Tibial artery (tissue), 4 donors: ENCODE measurements around the gene MPHOSPH6.

ENCODE experiments used
- DNase-seq, 2 donors: peaks; one replicate each; pipeline ENCODE4 v3.0.0-alpha.2; 2019
- H3K27ac ChIP-seq, 2 donors: fragments of 200-600 bp; sonication (generic) in 1 of 2; 1 replicate in 1 of 2; 2 replicates in 1 of 2; pipeline ENCODE4 v1.5.1; 2018 to 2019; ENCODE audit warnings: mild to moderate bottlenecking in 1 of 2
- H3K27me3 ChIP-seq, 2 donors: fragments of 200-600 bp; sonication (generic) in 1 of 2; one replicate each; pipeline versions ENCODE4 v1.5.1 to v1.6.0; 2016 to 2019
- H3K36me3 ChIP-seq, 3 donors: fragments of 200-600 bp; sonication (generic) in 2 of 3; one replicate each; pipeline ENCODE4 v1.5.1; 2016 to 2019; ENCODE audit warnings: mild to moderate bottlenecking in 2 of 3
- H3K4me1 ChIP-seq, 4 donors: fragments of 200-600 bp; sonication (generic) in 2 of 4; 1 replicate in 3 of 4; 2 replicates in 1 of 4; pipeline ENCODE4 v1.5.1; 2016 to 2019
- H3K4me3 ChIP-seq, 2 donors: fragments of 200-600 bp; sonication (generic) in 1 of 2; 1 replicate in 1 of 2; 2 replicates in 1 of 2; pipeline ENCODE4 v1.5.1; 2018 to 2019; ENCODE audit warnings: mild to moderate bottlenecking in 2 of 2
- H3K9me3 ChIP-seq, 3 donors: fragments of 200-600 bp; sonication (generic) in 1 of 3; one replicate each; pipeline ENCODE4 v1.5.1; 2016 to 2019
- intact Hi-C: fragments of 100-400 bp; cut with DNase I; formaldehyde crosslinking; loops from one replicate; pipeline ENCODE4 v1.15.0; 2023; ENCODE audit warnings: low total_unique reads
- TF ChIP-seq, protein P1 (sequence below), 2 experiments: fragments of 200-600 bp in 1 of 2; fragments of 450-650 bp in 1 of 2; IDR thresholded peaks; one replicate each; pipeline ENCODE4 v1.5.1; 2017 to 2019; ENCODE audit warnings: antibody characterized with exemption in 2 of 2, mild to moderate bottlenecking in 1 of 2, moderate library complexity in 1 of 2

MPHOSPH6 gene

DNA sequence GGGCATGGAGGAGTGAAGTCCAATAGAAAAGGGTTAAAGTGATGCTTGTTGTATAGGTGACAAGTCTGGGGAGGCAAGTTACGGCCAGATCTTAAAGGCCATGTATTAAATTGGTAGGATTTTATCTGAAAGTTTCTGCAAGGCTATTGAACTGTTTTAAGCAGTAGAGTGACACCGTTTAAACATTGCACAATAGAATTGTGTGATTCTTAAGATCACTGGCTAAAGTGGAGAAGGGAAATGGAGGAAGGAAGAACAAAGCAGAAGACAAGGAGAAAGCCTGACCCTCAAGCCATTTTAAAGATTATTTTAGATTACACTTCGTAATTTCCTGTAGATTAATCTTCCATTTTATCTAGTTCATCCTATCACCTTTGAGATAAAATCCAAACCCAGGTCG, 5.6 kb upstream of the MPHOSPH6 start:
- Histone ChIP-seq H3K27me3 (peaks cover 0 to 18% of the 10 kb centered on the region in 2 donors), H3K36me3 (no peaks in the 10 kb centered on the region), H3K4me3 (no peak overlapping the region), H3K27ac (no peak overlapping the region), H3K9me3 (no peaks in the 10 kb centered on the region), H3K4me1 (peaks cover 0 to under 1% (median 0%) of the 10 kb centered on the region in 4 donors)
- intact Hi-C loops = no loop called here
- DNase-seq = no peak
- TF ChIP-seq, protein P1, sequence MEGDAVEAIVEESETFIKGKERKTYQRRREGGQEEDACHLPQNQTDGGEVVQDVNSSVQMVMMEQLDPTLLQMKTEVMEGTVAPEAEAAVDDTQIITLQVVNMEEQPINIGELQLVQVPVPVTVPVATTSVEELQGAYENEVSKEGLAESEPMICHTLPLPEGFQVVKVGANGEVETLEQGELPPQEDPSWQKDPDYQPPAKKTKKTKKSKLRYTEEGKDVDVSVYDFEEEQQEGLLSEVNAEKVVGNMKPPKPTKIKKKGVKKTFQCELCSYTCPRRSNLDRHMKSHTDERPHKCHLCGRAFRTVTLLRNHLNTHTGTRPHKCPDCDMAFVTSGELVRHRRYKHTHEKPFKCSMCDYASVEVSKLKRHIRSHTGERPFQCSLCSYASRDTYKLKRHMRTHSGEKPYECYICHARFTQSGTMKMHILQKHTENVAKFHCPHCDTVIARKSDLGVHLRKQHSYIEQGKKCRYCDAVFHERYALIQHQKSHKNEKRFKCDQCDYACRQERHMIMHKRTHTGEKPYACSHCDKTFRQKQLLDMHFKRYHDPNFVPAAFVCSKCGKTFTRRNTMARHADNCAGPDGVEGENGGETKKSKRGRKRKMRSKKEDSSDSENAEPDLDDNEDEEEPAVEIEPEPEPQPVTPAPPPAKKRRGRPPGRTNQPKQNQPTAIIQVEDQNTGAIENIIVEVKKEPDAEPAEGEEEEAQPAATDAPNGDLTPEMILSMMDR (IDR thresholded peaks at IDR 0.05) = no peak

DNA sequence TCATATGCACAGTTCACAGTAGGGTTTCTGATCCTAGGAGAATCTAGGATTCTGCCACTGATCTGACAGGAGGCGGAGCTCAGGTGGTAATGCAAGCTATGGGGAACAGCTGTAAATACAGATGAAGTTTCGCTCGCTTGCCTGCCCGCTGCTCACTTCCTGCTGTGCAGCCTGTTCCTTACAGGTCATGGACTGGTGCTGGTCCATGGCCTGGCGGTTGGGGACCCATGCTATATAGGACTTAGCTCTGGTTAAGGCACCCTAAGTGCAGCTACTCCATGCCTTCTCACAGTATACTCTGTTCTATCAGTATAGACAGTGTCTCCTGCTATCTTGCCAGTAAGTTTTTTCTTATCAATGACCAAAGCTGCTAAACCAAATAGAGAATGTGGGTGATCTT, 2.4 kb downstream of the MPHOSPH6 start:
- Histone ChIP-seq H3K36me3 (peaks cover 0 to 12% (median 8%) of the 10 kb centered on the region in 3 donors), H3K27ac (no peak overlapping the region), H3K4me1 (peaks cover 0 to 15% (median 10%) of the 10 kb centered on the region in 4 donors), H3K4me3 (no peak overlapping the region), H3K9me3 (no peaks in the 10 kb centered on the region), H3K27me3 (peaks cover 0 to 12% of the 10 kb centered on the region in 2 donors)
- intact Hi-C loops = no loop called here
- DNase-seq = no peak
- TF ChIP-seq, protein P1 (IDR thresholded peaks at IDR 0.05) = no peak

DNA sequence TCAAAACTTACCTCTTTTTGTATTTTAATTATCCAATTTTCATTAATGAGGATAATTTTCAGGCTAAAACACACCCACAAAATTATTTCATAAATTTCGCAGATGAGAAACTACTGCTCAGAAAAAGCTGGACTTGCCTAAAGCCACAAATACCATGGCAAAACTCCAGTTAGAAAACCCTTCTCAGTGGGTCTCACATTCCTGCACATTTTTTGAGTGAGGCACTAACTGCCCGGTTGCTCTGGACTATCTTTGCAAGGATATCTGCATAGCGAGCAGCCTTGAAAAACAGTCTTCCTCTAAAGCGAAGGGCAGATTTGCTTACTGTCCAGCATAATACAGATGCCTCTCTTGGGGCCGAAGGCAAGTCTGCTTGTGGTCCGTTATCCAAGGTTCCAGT, 9.8 kb downstream of the MPHOSPH6 start:
- peaks cover 0 to 4% (median 0%) of the 10 kb centered on the region in 4 donors for H3K4me1 ChIP-seq
- H3K27ac ChIP-seq = no peak overlapping the region
- H3K9me3 ChIP-seq = no peaks in the 10 kb centered on the region
- H3K27me3 ChIP-seq = no peaks in the 10 kb centered on the region
- intact Hi-C loops = no loop called here
- H3K36me3 ChIP-seq = peaks cover 16 to 46% (median 34%) of the 10 kb centered on the region in 3 donors
- H3K4me3 ChIP-seq = no peak overlapping the region
- DNase-seq = no peak
- TF ChIP-seq, protein P1 (IDR thresholded peaks at IDR 0.05) = no peak

DNA sequence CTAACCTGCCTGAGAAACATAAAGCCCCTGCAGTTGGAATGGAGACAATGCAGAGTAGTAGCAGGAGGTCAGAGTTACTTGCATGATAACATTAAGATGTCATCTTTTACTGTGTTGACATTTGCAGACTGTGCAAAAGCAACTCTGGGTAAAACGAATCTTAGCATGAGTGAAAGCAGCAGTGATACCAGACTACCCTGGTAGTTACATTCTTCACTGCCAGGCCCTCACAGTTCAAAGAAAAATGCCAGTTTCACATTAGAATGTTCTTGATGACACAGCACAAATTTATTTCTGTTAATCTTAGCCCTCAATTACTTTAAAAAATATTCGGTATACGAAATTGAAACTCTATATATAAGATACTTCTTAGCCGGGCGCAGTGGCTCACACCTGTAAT, 12.2 kb downstream of the MPHOSPH6 start:
- Histone ChIP-seq H3K9me3 (no peaks in the 10 kb centered on the region), H3K27me3 (no peaks in the 10 kb centered on the region), H3K36me3 (peaks cover 25 to 40% (median 32%) of the 10 kb centered on the region in 3 donors), H3K27ac (no peak overlapping the region), H3K4me3 (no peak overlapping the region), H3K4me1 (peaks cover 0 to 4% (median 0%) of the 10 kb centered on the region in 4 donors)
- intact Hi-C loops = no loop called here
- no peak for DNase-seq
- TF ChIP-seq, protein P1 (IDR thresholded peaks at IDR 0.05) = no peak

DNA sequence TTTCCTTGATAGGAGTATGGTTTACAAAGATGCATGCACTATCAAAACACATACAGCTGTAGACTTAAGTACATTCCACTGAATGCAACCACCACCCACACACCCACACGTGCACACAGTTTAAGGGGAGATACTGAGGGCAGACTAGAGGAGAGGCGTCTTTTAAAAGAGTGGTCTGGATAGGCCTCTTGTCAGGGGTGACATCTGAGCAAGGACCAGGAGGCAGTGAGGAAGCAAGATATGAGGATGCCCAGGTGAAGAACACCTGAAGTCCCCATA, 12.6 kb downstream of the MPHOSPH6 start:
- Histone ChIP-seq H3K4me3 (no peak overlapping the region), H3K9me3 (no peaks in the 10 kb centered on the region), H3K27me3 (no peaks in the 10 kb centered on the region), H3K27ac (no peak overlapping the region), H3K4me1 (peaks cover 0 to 4% (median 0%) of the 10 kb centered on the region in 4 donors), H3K36me3 (peaks cover 25 to 37% (median 29%) of the 10 kb centered on the region in 3 donors)
- intact Hi-C loops = no loop called here
- TF ChIP-seq, protein P1 (IDR thresholded peaks at IDR 0.05) = no peak
- DNase-seq = no peak
